DMS114 treated with DMSO at 0.1 percent for 48 hours (cell line): ENCODE results near the gene TOMM6.

Source experiments
- DNase-seq: peaks from one replicate; lab custom pipeline; 2025; ENCODE audit not compliant: unreplicated experiment; lab: John Stamatoyannopoulos, UW

The TOMM6 gene

GRCh38 chr6:41787219-41787917, at the start of gene TOMM6:
Gene TOMM6 (plus strand): TSS chr6:41787694. CDS start chr6:41787698, 4 bp downstream.
- peak; percentile 94 for DNase-seq

DNA sequence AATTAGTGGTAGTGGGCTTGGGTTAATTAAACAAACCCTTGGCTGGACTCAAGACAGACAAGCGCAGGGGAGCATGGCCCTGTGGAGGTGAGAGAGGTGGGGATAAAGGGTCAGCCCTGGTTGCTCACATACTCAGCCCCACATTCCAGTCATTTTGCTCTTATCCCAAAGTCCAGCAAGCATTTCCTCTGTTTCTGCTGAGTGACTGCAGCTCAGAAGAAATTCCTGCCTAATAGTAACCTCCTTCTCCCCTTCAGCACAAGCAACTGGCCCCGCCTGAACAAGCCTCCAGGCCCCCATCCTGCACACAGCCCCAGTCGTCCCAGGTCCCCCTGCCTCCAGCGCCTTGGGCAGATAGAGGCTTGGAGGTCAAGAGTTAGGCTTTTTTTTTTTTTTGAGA, 48.5 kb upstream of the TOMM6 start:
- DNase-seq: no peak

DNA sequence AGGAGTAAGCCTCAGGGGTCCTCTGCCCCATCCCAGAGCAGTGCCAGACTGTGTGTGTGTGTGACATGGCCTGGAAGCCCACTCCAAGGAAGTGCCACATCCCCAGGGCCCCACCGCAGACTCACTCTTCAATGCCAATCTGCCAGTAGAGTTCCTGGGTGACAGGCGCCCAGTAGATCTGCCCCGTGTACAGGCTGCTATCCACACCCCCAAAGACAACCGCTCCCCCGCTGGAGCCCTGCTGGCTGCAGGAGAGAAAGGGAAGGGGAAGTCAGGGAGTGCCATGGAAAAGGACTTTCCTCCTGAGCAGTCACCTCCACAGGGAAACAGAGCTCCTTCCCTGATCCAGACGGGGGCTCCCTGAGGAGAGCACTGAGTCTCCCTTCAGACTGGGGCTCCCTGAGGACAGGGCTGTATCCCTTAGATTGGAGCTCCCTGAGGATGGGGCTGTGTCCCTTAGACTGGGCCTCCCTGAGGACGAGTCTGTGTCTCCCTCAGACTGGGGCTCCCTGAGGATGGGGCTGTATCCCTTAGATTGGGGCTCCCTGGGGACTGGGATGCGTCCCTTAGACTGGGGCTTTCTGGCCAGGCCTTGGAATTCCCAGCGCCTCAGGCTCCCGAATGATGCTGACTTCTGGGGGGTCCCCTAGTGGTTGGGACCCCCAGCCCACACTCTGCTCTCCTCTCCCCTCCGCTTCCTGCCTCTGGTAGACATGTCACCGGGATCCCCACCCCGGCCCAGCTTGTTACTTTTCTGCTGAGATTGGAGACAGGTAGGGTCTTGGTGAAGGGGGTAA, 46.9 kb upstream of the TOMM6 start:
- DNase-seq: no peak

DNA sequence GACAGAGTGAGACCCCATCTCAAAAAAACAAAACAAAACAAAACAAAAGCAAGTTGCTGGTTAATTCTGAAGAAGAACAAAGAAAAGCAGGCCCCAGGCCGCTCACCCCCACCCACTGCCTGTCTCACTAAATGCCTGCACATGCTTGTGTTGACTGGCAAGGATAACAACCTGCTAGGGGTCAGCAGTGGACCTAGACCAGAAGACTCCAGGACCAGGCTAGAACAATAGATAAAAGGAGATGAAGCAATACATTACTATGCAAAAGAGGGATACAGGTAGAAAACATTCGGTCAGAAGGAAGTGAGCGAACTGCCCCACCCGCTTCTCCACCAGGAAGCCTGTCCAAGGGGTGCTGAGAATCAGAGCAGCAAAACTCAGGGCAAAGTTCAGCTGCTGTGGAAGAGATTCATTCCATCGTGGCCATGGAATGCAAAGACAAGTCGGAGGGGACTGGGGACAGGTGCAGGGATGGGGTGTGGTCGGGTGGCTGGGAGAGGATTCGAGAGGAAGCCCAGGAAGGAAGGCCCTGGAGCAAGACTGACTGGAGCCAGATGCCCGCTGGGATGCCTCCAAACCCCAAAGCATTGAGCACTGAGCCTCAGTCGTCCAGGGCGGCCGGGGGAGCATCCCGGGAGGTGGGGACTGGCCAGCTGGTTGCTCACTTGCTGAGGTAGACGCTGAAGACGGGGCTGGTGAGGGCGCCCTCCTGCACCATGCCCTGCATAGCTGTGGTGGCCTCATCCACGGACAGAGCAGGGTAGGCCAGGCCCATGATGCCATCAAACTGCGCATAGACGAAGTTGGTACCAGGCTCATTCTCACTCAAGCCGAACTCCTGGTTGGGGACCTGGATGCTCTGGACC, 45.6 kb upstream of the TOMM6 start:
- no peak for DNase-seq

DNA sequence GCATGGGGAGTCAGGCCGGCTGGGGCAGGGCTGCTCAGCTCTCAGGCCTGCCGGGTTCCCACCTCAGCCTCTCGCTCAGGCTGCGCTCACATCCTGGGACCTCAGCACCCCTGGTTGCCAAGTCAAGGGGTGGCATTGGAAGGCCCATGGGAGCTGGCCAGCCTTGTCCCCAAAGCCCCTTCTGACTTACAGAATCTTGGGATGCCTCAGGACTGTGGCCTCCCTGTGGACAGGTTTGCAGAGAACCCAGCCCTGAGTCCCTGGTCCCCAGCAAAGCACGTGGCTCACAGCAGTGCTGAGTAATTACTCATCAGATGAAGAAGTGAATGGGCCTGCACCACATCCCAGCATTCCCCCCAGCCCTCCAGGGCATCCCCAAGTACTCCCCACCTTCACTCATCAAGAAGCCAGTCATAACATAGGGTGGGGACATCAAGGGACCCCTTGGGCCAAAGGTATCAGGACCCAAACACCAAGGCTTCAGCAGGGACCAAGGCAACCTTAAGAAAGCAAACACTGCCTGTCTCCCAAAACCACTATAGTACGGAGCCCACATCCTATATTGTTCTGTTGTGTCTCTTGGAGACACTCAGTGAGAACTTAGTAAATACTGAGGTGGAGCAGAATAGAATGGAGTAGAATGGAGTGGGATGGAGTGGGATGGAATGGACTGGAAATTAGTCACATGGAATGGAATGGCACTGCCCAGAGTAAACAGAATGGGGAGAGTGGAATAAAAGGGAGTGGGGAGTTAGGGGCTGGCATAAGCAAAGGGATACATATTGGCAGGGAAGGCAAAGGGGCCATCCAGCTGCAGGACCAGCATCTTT, 43.9 kb upstream of the TOMM6 start:
- no peak for DNase-seq

- no peak for DNase-seq
Measured at GRCh38 chr6:41744236-41744787, 43.2 kb upstream of the TOMM6 start.

- DNase-seq: no peak
Measured at GRCh38 chr6:41746107-41746506, 41.4 kb upstream of the TOMM6 start.

GRCh38 chr6:41747256-41748101, 40.0 kb upstream of the TOMM6 start, which contains the start of gene PGC:
Gene PGC (minus strand): TSS chr6:41747397. CDS start chr6:41747334, 63 bp downstream.
- no peak for DNase-seq

GRCh38 chr6:41748102-41748477, 39.4 kb upstream of the TOMM6 start:
- no peak for DNase-seq

DNA sequence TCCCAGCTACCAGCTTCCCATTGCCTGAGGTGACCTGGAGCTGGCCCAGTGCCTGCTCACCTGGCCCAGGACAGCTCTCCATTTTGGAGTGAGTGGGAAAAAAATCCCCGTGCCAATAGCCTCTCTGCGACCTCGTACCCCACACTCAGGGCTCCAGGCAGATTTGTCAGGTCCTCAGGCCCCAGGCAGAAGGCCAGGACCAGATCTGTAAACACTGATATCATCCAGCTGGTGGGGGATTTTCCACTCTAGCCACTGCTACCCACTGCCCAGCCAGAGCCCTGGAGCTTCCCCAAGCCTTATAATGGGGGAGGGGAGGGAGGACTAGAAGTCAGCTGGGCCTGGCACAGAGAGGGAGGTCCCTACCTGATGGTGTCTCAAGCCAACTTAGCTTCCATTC, 39.0 kb upstream of the TOMM6 start:
- DNase-seq: no peak

GRCh38 chr6:41750374-41750773, 37.1 kb upstream of the TOMM6 start:
- DNase-seq: no peak

- DNase-seq: no peak
Measured at GRCh38 chr6:41755895-41756294, 31.6 kb upstream of the TOMM6 start.

GRCh38 chr6:41756354-41756753, 31.1 kb upstream of the TOMM6 start:
- no peak for DNase-seq

- no peak for DNase-seq
Measured at GRCh38 chr6:41757271-41757670, 30.2 kb upstream of the TOMM6 start.

- DNase-seq: no peak
Measured at GRCh38 chr6:41757931-41758640, 29.4 kb upstream of the TOMM6 start.

DNA sequence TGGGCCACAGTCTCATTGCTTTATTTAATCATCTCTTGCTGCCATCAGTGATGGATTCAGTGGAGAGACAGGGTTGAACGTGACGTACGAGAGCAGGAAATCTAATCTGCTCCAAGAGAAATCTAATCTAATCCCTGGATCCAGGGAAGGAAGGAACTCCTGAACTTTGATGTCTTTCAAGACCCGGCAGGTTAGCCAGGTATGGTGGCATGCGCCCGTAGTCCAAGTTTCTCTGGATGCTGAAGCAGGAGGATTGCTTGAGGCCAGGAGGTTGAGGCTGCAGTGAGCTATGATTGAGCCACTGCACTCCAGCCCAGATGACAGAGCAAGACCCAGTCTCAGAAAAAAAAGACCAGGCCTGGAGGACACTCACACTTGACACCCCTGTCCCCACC, 28.9 kb upstream of the TOMM6 start:
- no peak for DNase-seq

DNA sequence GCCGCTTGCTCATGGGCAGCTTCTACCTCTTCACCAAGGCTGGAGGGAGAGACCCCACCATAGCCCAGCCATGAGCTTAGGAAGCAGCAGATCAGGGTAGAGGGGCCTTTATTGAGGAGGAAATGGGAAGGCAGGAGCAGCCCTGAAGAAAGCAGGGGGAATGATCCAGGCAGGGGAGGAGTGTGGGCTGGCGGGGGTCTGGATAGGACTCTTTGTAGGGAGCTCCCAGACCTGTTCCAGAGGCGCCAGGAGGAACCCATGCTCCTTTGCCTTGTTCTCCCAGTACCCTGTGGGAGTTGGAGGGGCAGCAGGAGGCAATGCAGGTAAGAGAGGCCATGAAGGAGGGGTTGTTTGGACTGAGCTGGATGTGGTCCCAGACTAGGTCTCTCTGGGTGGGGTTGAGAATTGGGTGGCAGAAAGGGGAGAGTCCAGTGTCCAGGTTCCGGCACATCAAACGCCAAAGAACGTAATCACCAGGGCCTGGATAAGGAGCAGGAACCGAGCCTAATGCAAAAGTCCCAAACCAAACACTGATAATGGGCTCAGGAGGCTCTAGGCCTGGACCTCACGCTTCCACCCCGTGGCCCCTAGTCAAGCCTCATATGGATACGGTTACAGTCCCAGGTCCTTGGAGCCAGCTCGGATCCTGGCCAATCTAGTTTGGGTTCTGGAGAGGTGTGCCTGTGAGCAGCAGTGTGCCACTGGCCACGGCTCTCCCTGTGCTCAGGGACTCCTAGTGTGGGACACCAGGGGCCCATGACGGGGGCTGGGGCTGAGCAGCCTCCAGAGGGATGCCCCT, 28.2 kb upstream of the TOMM6 start:
- DNase-seq: no peak
